ENCODE measurements around the gene EFCAB6. TPM values are rescaled to one million over a fixed set of nuclear protein-coding genes. Genes with fewer than 3 reads are reported as not detected.

Gene EFCAB6
- total and polyA plus RNA-seq, 7 donors: 0.45 to 5.7 (median 1.8) TPM

- Histone ChIP-seq H3K27ac (no peak overlapping the region), H3K27me3 (no peaks in the 10 kb centered on the region), H3K4me3 (no peak overlapping the region), H3K4me1 (no peaks in the 10 kb centered on the region), H3K9me3 (peaks cover 0 to 4% (median 2%) of the 10 kb centered on the region in 4 donors), H3K36me3 (no peaks in the 10 kb centered on the region)
- TF ChIP-seq EP300 (IDR thresholded peaks at IDR 0.05) (no peak), POLR2A (IDR thresholded peaks at IDR 0.05) (no peak), CTCF (IDR thresholded peaks at IDR 0.05) (no peak)
- 89 to 93% methylated on average over 28 of the region's 28 CpGs for WGBS, 2 donors
- DNase-seq: no peak
- intact Hi-C loops (cut with DNase I): no loop called here
These were observed 174.5 kb downstream of the EFCAB6 start for GRCh38 chr22:43637275-43638260.

GRCh38 chr22:43636086-43636485, 176.0 kb downstream of the EFCAB6 start:
- peaks cover 0 to 4% (median 2%) of the 10 kb centered on the region in 4 donors for H3K9me3 ChIP-seq
- TF ChIP-seq POLR2AphosphoS5 (IDR thresholded peaks at IDR 0.05): no peak
- TF ChIP-seq CTCF (IDR thresholded peaks at IDR 0.05): no peak
- no peak for TF ChIP-seq EP300 (IDR thresholded peaks at IDR 0.05)
- no peak for TF ChIP-seq POLR2A (IDR thresholded peaks at IDR 0.05)
- H3K27me3 ChIP-seq: no peaks in the 10 kb centered on the region
- intact Hi-C loops (cut with DNase I): no loop called here
- H3K4me3 ChIP-seq: no peak overlapping the region
- DNase-seq: no peak
- WGBS, 2 donors: 93% methylated on average over 13 of the region's 13 CpGs
- no peaks in the 10 kb centered on the region for H3K36me3 ChIP-seq
- H3K4me1 ChIP-seq: no peaks in the 10 kb centered on the region
- no peak overlapping the region for H3K27ac ChIP-seq

- H3K27me3 ChIP-seq: no peaks in the 10 kb centered on the region
- no peak for DNase-seq
- H3K36me3 ChIP-seq: no peaks in the 10 kb centered on the region
- intact Hi-C loops (cut with DNase I): no loop called here
- TF ChIP-seq CTCF (IDR thresholded peaks at IDR 0.05) (no peak), EP300 (IDR thresholded peaks at IDR 0.05) (no peak), POLR2A (IDR thresholded peaks at IDR 0.05) (no peak), POLR2AphosphoS5 (IDR thresholded peaks at IDR 0.05) (no peak)
- H3K27ac ChIP-seq: no peak overlapping the region
- 88 to 89% methylated on average over 9 of the region's 9 CpGs for WGBS, 2 donors
- peaks cover 0 to 4% (median 2%) of the 10 kb centered on the region in 4 donors for H3K9me3 ChIP-seq
- H3K4me1 ChIP-seq: no peaks in the 10 kb centered on the region
- H3K4me3 ChIP-seq: no peak overlapping the region
These were observed 177.0 kb downstream of the EFCAB6 start for GRCh38 chr22:43635101-43635500.

GRCh38 chr22:43634316-43634715, 177.8 kb downstream of the EFCAB6 start:
- H3K27ac ChIP-seq: no peak overlapping the region
- H3K4me1 ChIP-seq: no peaks in the 10 kb centered on the region
- no peak for DNase-seq
- H3K4me3 ChIP-seq: no peak overlapping the region
- no peaks in the 10 kb centered on the region for H3K36me3 ChIP-seq
- intact Hi-C loops (cut with DNase I): no loop called here
- TF ChIP-seq POLR2AphosphoS5 (IDR thresholded peaks at IDR 0.05) (no peak), CTCF (IDR thresholded peaks at IDR 0.05) (no peak), POLR2A (IDR thresholded peaks at IDR 0.05) (no peak), EP300 (IDR thresholded peaks at IDR 0.05) (no peak)
- H3K9me3 ChIP-seq: peaks cover 0 to 2% (median under 1%) of the 10 kb centered on the region in 4 donors
- 61 to 68% methylated on average over 4 of the region's 4 CpGs for WGBS, 2 donors
- no peaks in the 10 kb centered on the region for H3K27me3 ChIP-seq
